OCI-LY1 (cell line): Measurements from ENCODE around the gene GRB10.

Source experiments
- H2AFZ ChIP-seq: fragments of 200-600 bp; sonication (generic), shearing (Covaris generic); 2 replicates; pipeline ENCODE4 v1.6.0; 2014; ENCODE audit warnings: antibody characterized with exemption, mild to moderate bottlenecking, low read length
- H3F3A ChIP-seq: fragments of 200-600 bp; sonication (generic), shearing (Covaris generic); 2 replicates; pipeline ENCODE4 v1.6.0; 2014; ENCODE audit warnings: mild to moderate bottlenecking, antibody characterized with exemption, low read length, moderate library complexity; ENCODE audit not compliant: insufficient read depth
- H3K27ac ChIP-seq: fragments of 200-600 bp; sonication (generic); 2 replicates; pipeline ENCODE4 v1.5.1; 2014; ENCODE audit warnings: low read length, mixed run types, mild to moderate bottlenecking, low read depth; ENCODE audit not compliant: poor library complexity, severe bottlenecking
- H3K27me3 ChIP-seq: fragments of 200-600 bp; sonication (generic); 2 replicates; pipeline ENCODE4 v1.6.0; 2014; ENCODE audit warnings: antibody characterized with exemption, mild to moderate bottlenecking, low read length, moderate library complexity; ENCODE audit not compliant: insufficient read depth
- H3K36me3 ChIP-seq: fragments of 200-600 bp; sonication (generic); 2 replicates; pipeline ENCODE4 v1.6.1; 2014; ENCODE audit warnings: mild to moderate bottlenecking, antibody characterized with exemption, low read length, moderate library complexity, mixed read lengths; ENCODE audit not compliant: insufficient read depth
- H3K4me1 ChIP-seq: fragments of 200-600 bp; sonication (generic); 2 replicates; pipeline ENCODE4 v1.5.1; 2014; ENCODE audit warnings: mild to moderate bottlenecking, low read length, moderate library complexity; ENCODE audit not compliant: insufficient read depth, severe bottlenecking
- H3K4me2 ChIP-seq: fragments of 200-600 bp; sonication (generic), shearing (Covaris generic); 2 replicates; pipeline ENCODE4 v1.6.1; 2014; ENCODE audit warnings: low read length
- H3K4me3 ChIP-seq: fragments of 200-600 bp; sonication (generic); 2 replicates; pipeline ENCODE4 v1.5.1; 2014; ENCODE audit warnings: low read length, low read depth, mild to moderate bottlenecking, mixed read lengths; ENCODE audit not compliant: poor library complexity, severe bottlenecking
- H3K79me2 ChIP-seq: fragments of 200-600 bp; shearing (Covaris generic); 2 replicates; pipeline ENCODE4 v1.6.1; 2016; ENCODE audit warnings: mixed run types, low read length, mixed read lengths; ENCODE audit not compliant: insufficient read depth
- H3K9ac ChIP-seq: fragments of 200-600 bp; sonication (generic), shearing (Covaris generic); 2 replicates; pipeline ENCODE4 v1.6.1; 2014; ENCODE audit warnings: mild to moderate bottlenecking, low read length, mixed read lengths
- H3K9me2 ChIP-seq: fragments of 200-600 bp; sonication (generic), shearing (Covaris generic); 2 replicates; pipeline ENCODE4 v1.6.1; 2014; ENCODE audit warnings: low read depth, mild to moderate bottlenecking, low read length, mixed read lengths
- H3K9me3 ChIP-seq: fragments of 200-600 bp; shearing (Covaris generic); 2 replicates; pipeline ENCODE4 v1.6.1; 2014; ENCODE audit warnings: low read length, mixed read lengths
- H4K20me1 ChIP-seq: fragments of 200-600 bp; sonication (generic), shearing (Covaris generic); 2 replicates; pipeline ENCODE4 v1.6.0; 2016; ENCODE audit warnings: mild to moderate bottlenecking, low read length; ENCODE audit not compliant: insufficient read depth
- CTCF ChIP-seq: fragments of 200-600 bp; sonication (generic), shearing (Covaris generic); IDR thresholded peaks from 2 replicates; pipeline ENCODE4 v1.5.1; 2017; ENCODE audit warnings: mild to moderate bottlenecking, antibody characterized with exemption, low read length, moderate library complexity, mixed read lengths
- EZH2 ChIP-seq: fragments of 200-600 bp; sonication (generic), shearing (Covaris generic); IDR thresholded peaks from 2 replicates; pipeline ENCODE4 v1.8.0; 2017; ENCODE audit warnings: borderline replicate concordance, mixed run types, mild to moderate bottlenecking, antibody characterized with exemption, low read length, moderate library complexity, mixed read lengths

Gene GRB10

DNA sequence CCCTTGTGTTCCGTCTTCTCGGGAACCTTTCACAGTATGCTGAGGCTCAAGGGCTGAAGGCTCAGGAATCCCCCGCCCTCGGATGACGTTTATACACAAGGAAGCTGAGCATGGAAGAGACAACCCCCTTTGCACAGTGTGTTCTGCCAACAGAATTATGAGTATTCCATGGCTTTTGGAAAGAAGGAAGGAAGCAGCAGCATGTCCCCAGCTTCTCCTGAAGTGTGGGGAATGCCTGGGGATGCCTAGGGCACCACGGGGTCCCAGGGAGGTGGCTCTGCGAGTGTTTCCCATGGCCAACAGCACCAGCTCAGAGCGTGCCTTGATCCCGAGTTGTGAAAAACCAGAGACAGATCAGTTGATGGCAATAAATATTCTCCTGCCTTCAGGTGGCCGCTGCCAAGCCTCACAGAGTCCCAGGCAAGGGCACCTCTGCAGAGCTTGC lies 128.7 kb downstream of the GRB10 start:
- Histone ChIP-seq H3K9ac (no peak overlapping the region), H3K4me2 (no peak overlapping the region), H3F3A (no peaks in the 10 kb centered on the region), H3K27ac (no peak overlapping the region), H3K4me1 (no peaks in the 10 kb centered on the region), H4K20me1 (no peaks in the 10 kb centered on the region), H3K9me3 (no peaks in the 10 kb centered on the region), H3K9me2 (no peaks in the 10 kb centered on the region), H3K79me2 (no peaks in the 10 kb centered on the region), H3K27me3 (peaks cover 3% of the 10 kb centered on the region; the same call in 1 of the 2 replicates), H2AFZ (no peak overlapping the region), H3K4me3 (no peak overlapping the region), H3K36me3 (no peaks in the 10 kb centered on the region)
- no peak for TF ChIP-seq CTCF
- no peak for TF ChIP-seq EZH2

DNA sequence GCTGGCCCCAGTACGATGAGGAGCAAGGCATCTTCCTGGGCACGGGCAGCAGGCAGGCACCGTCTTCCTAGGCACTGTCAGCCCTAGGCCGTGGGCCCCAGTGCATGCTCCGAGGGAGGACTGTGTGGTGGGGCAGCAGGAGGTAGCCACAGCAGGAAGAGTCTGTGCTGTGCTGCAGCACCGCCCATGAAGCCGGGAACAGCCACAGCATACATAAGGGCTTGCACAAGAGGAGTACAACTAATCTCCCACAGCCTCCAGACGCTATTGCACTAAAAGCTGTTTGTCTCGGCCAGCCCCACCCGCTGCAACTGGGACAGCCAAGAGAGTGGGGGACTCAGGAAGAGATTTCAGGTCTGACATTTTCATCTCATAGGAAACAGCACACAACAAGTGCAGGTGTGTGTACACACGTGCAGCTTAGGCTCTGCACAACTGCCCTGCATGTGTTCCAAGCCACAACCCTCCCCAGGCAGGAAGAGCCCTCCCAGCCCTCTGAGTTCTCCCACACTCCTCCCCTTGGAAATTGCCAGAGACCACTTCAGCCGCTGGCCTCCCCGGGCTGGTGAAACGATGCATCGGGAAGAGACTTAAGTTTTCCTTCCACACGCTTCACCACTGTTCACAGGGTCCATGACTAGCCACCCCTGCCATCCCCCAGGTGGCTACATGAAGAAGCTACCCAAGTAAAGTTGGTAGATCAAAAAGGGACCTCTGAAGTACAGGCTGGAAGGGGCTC lies 129.4 kb downstream of the GRB10 start:
- Histone ChIP-seq H3K4me1 (no peaks in the 10 kb centered on the region), H3F3A (no peaks in the 10 kb centered on the region), H3K79me2 (no peaks in the 10 kb centered on the region), H2AFZ (no peak overlapping the region), H3K9ac (no peak overlapping the region), H3K4me3 (no peak overlapping the region), H3K9me3 (no peaks in the 10 kb centered on the region), H3K36me3 (no peaks in the 10 kb centered on the region), H3K27me3 (no peaks in the 10 kb centered on the region; the same call in 1 of the 2 replicates), H3K4me2 (no peak overlapping the region), H4K20me1 (no peaks in the 10 kb centered on the region), H3K9me2 (no peaks in the 10 kb centered on the region), H3K27ac (no peak overlapping the region)
- TF ChIP-seq CTCF = no peak
- no peak for TF ChIP-seq EZH2

GRCh38 chr7:50652400-50653125 lies 130.1 kb downstream of the GRB10 start:
- Histone ChIP-seq H4K20me1 (no peaks in the 10 kb centered on the region), H3K36me3 (no peaks in the 10 kb centered on the region), H3K27ac (no peak overlapping the region), H3K79me2 (no peaks in the 10 kb centered on the region), H3K27me3 (no peaks in the 10 kb centered on the region; the same call in 1 of the 2 replicates), H3K4me1 (no peaks in the 10 kb centered on the region), H3K9ac (no peak overlapping the region), H3K4me2 (no peak overlapping the region), H3K9me2 (no peaks in the 10 kb centered on the region), H3K9me3 (no peaks in the 10 kb centered on the region), H3K4me3 (no peak overlapping the region), H2AFZ (no peak overlapping the region), H3F3A (no peaks in the 10 kb centered on the region)
- no peak for TF ChIP-seq EZH2
- TF ChIP-seq CTCF = no peak
